Astrocyte (in vitro differentiated cells and primary cell): Measurements from ENCODE around the gene HCRTR1. TPM values are rescaled to one million over a fixed set of nuclear protein-coding genes. Genes with fewer than 3 reads are reported as not detected.

ENCODE experiments used
- DNase-seq: peaks from one replicate; pipeline ENCODE4 v3.0.0-alpha.2; 2010; ENCODE audit warnings: low read depth
- FAIRE-seq: peaks from 2 replicates; lab custom pipeline; 2011; peaks lifted over from hg19 to GRCh38; lab: Jason Lieb, UNC
- H2AFZ ChIP-seq: 2 replicates; pipeline ENCODE4 v1.6.0; 2012; ENCODE audit warnings: low read depth, low read length, inconsistent platforms
- H3K27ac ChIP-seq: 2 replicates; pipeline ENCODE4 v1.5.1; 2011; ENCODE audit warnings: low read depth, low read length, inconsistent platforms
- H3K27me3 ChIP-seq: 2 replicates; pipeline ENCODE4 v1.6.0; 2011; ENCODE audit warnings: low read length, inconsistent platforms; ENCODE audit not compliant: insufficient read depth
- H3K36me3 ChIP-seq: 2 replicates; pipeline ENCODE4 v1.5.1; 2011; ENCODE audit warnings: low read length, inconsistent platforms; ENCODE audit not compliant: insufficient read depth
- H3K4me1 ChIP-seq: 2 replicates; pipeline ENCODE4 v1.5.1; 2011; ENCODE audit warnings: low read length, inconsistent platforms; ENCODE audit not compliant: insufficient read depth
- H3K4me2 ChIP-seq: 2 replicates; pipeline ENCODE4 v1.6.0; 2012; ENCODE audit warnings: low read length, inconsistent platforms
- H3K4me3 ChIP-seq: 2 replicates; pipeline ENCODE4 v1.5.1; 2011; ENCODE audit warnings: low read depth, mild to moderate bottlenecking, low read length, inconsistent platforms; ENCODE audit not compliant: insufficient read depth
- H3K79me2 ChIP-seq: 2 replicates; pipeline ENCODE4 v1.6.0; 2012; ENCODE audit warnings: mild to moderate bottlenecking, low read length, inconsistent platforms; ENCODE audit not compliant: insufficient read depth
- H3K9ac ChIP-seq: 2 replicates; pipeline ENCODE4 v1.6.0; 2012; ENCODE audit warnings: mild to moderate bottlenecking, low read length, inconsistent platforms
- H3K9me3 ChIP-seq: 2 replicates; pipeline ENCODE4 v1.5.1; 2012; ENCODE audit warnings: low read depth, mild to moderate bottlenecking, low read length, inconsistent platforms; ENCODE audit not compliant: insufficient read depth
- H4K20me1 ChIP-seq: 2 replicates; pipeline ENCODE4 v1.6.0; 2012; ENCODE audit warnings: low read length, inconsistent platforms; ENCODE audit not compliant: insufficient read depth
- H3K27ac Mint-ChIP-seq: one replicate; pipeline ENCODE4 v1.8.0; 2021; ENCODE audit warnings: mild to moderate bottlenecking, mixed read lengths; ENCODE audit not compliant: unreplicated experiment
- H3K27me3 Mint-ChIP-seq: one replicate; pipeline ENCODE4 v1.8.0; 2021; ENCODE audit warnings: low read depth, mixed read lengths; ENCODE audit not compliant: unreplicated experiment
- H3K36me3 Mint-ChIP-seq: one replicate; pipeline ENCODE4 v1.8.0; 2021; ENCODE audit warnings: low read depth, mixed read lengths; ENCODE audit not compliant: unreplicated experiment
- H3K4me1 Mint-ChIP-seq: one replicate; pipeline ENCODE4 v1.8.0; 2021; ENCODE audit warnings: low read depth, mixed read lengths; ENCODE audit not compliant: unreplicated experiment
- H3K4me3 Mint-ChIP-seq: one replicate; pipeline ENCODE4 v1.8.0; 2021; ENCODE audit warnings: mild to moderate bottlenecking, moderate library complexity, mixed read lengths; ENCODE audit not compliant: unreplicated experiment
- H3K9me3 Mint-ChIP-seq: one replicate; pipeline ENCODE4 v1.8.0; 2021; ENCODE audit warnings: mild to moderate bottlenecking, mixed read lengths; ENCODE audit not compliant: unreplicated experiment
- EZH2 ChIP-seq: IDR thresholded peaks from 2 replicates; pipeline ENCODE4 v1.6.1; 2012; ENCODE audit warnings: mild to moderate bottlenecking, low read length, inconsistent platforms; ENCODE audit not compliant: insufficient read depth
- total RNA-seq: library from RNA; stranded (reverse); gene quantifications from 2 replicates; pipeline ENCODE4 v1.2.1, GENCODE V29; 2021
- TF ChIP-seq, protein P1 (sequence below): IDR thresholded peaks from 2 replicates; pipeline ENCODE4 v1.5.1; 2011; ENCODE audit warnings: low read depth, mild to moderate bottlenecking, inconsistent platforms, low read length, moderate library complexity; ENCODE audit not compliant: insufficient read depth

HCRTR1 gene
- total RNA-seq, 1 donor from 2014 or later: not detected

DNA sequence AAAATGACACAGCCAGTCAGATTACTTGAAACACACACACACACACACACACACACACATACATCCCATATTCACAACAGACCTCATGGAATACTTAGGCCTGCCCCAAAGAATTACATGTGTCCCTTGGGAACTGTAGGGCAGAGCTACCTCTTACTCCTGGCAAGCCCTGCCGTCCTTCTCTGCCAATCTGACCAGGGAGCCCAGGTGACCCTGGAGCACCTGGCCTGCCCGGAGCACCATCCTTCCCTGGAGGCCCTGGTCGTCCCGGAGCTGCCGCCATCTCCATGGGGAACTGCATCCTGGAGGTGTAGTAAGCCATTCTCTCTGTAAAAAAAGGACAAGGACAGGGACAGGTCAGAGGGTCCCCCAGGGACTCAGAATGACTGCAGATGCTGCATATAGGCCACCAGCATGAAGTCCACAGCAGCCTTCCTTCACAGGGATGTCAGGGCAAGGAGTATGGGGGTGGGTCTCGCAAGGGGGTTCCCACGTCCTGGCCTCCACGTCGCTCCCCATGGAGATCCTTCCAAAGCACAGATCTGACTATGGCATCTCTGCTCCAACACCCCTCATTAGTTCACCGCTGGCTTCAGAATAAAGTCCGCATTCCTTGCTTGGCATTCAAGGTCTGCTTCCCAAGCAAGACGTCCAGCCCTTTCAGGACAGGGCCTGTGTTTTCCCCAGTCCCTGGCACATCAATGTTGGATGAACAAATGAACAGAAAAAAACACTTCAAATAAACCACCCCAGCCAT, 36.4 kb downstream of the HCRTR1 start:
- peaks cover 5% of the 10 kb centered on the region for H3K4me1 Mint-ChIP-seq
- no peak overlapping the region for H3K27ac ChIP-seq
- no peak for DNase-seq

DNA sequence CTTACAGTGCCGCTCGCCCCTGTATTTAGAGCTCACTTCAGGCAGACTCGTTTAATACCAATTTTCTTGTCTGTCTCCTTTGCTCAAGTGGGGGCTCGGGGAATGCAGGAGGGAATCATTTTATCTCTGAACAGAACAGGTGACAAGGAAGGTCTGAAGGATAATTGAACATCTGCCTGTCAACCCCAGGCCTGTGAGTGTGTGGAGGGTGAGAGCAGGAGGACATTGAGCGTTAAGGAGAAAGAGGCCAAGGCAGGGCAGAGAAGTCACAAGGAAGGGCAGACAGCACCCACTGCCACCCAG, 36.9 kb downstream of the HCRTR1 start:
- Histone ChIP-seq H3K4me2 (no peak overlapping the region), H3K79me2 (no peaks in the 10 kb centered on the region), H3K4me3 (no peak overlapping the region), H3K36me3 (peaks cover 4% of the 10 kb centered on the region), H3K27me3 (no peaks in the 10 kb centered on the region), H2AFZ (no peak overlapping the region), H4K20me1 (no peaks in the 10 kb centered on the region), H3K9me3 (no peaks in the 10 kb centered on the region), H3K27ac (no peak overlapping the region), H3K4me1 (peaks cover 8% of the 10 kb centered on the region), H3K9ac (no peak overlapping the region)
- DNase-seq (no peak), FAIRE-seq (no peak)
- Mint-ChIP-seq H3K4me3 (no peak overlapping the region), H3K27me3 (peaks cover 15% of the 10 kb centered on the region), H3K36me3 (peaks cover 29% of the 10 kb centered on the region), H3K27ac (no peak overlapping the region), H3K4me1 (peaks cover 6% of the 10 kb centered on the region), H3K9me3 (peaks cover 2% of the 10 kb centered on the region)
- TF ChIP-seq, protein P1, sequence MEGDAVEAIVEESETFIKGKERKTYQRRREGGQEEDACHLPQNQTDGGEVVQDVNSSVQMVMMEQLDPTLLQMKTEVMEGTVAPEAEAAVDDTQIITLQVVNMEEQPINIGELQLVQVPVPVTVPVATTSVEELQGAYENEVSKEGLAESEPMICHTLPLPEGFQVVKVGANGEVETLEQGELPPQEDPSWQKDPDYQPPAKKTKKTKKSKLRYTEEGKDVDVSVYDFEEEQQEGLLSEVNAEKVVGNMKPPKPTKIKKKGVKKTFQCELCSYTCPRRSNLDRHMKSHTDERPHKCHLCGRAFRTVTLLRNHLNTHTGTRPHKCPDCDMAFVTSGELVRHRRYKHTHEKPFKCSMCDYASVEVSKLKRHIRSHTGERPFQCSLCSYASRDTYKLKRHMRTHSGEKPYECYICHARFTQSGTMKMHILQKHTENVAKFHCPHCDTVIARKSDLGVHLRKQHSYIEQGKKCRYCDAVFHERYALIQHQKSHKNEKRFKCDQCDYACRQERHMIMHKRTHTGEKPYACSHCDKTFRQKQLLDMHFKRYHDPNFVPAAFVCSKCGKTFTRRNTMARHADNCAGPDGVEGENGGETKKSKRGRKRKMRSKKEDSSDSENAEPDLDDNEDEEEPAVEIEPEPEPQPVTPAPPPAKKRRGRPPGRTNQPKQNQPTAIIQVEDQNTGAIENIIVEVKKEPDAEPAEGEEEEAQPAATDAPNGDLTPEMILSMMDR: no peak
- no peak for TF ChIP-seq EZH2

More for the DNA sequence above, 36.4 kb downstream of the HCRTR1 start:
- H4K20me1 ChIP-seq: no peaks in the 10 kb centered on the region
- H3K27me3 ChIP-seq: no peaks in the 10 kb centered on the region
- TF ChIP-seq, protein P1: no peak
- TF ChIP-seq EZH2: no peak
- peaks cover 4% of the 10 kb centered on the region for H3K36me3 ChIP-seq
- no peak overlapping the region for H3K9ac ChIP-seq
- H2AFZ ChIP-seq: no peak overlapping the region
- no peaks in the 10 kb centered on the region for H3K79me2 ChIP-seq
- peaks cover 15% of the 10 kb centered on the region for H3K27me3 Mint-ChIP-seq
- H3K9me3 Mint-ChIP-seq: peaks cover 2% of the 10 kb centered on the region
- H3K4me1 ChIP-seq: peaks cover 6% of the 10 kb centered on the region
- H3K27ac Mint-ChIP-seq: no peak overlapping the region
- H3K4me3 Mint-ChIP-seq: no peak overlapping the region
- no peak overlapping the region for H3K4me2 ChIP-seq
- no peak for FAIRE-seq
- H3K4me3 ChIP-seq: no peak overlapping the region
- H3K9me3 ChIP-seq: no peaks in the 10 kb centered on the region
- peaks cover 29% of the 10 kb centered on the region for H3K36me3 Mint-ChIP-seq

DNA sequence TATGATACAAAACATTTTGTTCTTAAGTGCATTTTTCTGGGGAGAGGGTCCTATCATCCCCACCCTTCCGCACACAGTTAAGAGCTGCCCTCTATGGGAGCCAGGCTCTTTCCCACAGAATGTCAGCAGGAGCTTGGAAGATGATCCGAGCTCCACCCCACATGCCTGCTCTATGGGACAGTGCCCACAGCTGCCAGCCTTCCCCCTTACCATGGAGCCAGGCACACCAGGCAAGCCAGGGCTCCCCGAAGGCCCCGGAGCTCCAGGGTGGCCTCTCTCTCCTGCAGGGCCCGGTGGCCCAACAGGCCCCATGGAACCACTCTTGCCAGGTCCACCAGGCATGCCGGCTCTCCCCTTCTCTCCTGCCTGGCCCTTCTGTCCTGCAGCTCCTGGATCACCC, 37.6 kb downstream of the HCRTR1 start:
- H3K9me3 Mint-ChIP-seq: peaks cover 2% of the 10 kb centered on the region
- H3K4me1 Mint-ChIP-seq: peaks cover 9% of the 10 kb centered on the region
- H3K27me3 ChIP-seq: no peaks in the 10 kb centered on the region
- H3K9me3 ChIP-seq: no peaks in the 10 kb centered on the region
- H3K79me2 ChIP-seq: no peaks in the 10 kb centered on the region
- H3K36me3 Mint-ChIP-seq: peaks cover 27% of the 10 kb centered on the region
- no peak for DNase-seq
- H3K4me2 ChIP-seq: no peak overlapping the region
- no peaks in the 10 kb centered on the region for H4K20me1 ChIP-seq
- H3K27ac Mint-ChIP-seq: no peak overlapping the region
- H3K27me3 Mint-ChIP-seq: peaks cover 15% of the 10 kb centered on the region
- H3K9ac ChIP-seq: no peak overlapping the region
- peaks cover 8% of the 10 kb centered on the region for H3K4me1 ChIP-seq
- no peak overlapping the region for H3K27ac ChIP-seq
- no peak for FAIRE-seq
- H3K4me3 ChIP-seq: no peak overlapping the region
- H3K36me3 ChIP-seq: peaks cover 6% of the 10 kb centered on the region
- H2AFZ ChIP-seq: no peak overlapping the region
- TF ChIP-seq, protein P1: no peak
- TF ChIP-seq EZH2: no peak
- H3K4me3 Mint-ChIP-seq: no peak overlapping the region
